Uterus (tissue), 2 donors: Measurements from ENCODE around the gene UBR2.
"Not testable (repeated sequence)": the region's sequence is repeated elsewhere in the genome, so short reads cannot be mapped to it uniquely, and the experiment has no call there.

Experiments used
- POLR2A ChIP-seq, 2 donors: fragments of 450-650 bp; IDR thresholded peaks; one replicate each; pipeline ENCODE4 v1.6.1; 2016; ENCODE audit warnings: antibody characterized with exemption in 2 of 2, mild to moderate bottlenecking in 1 of 2, moderate library complexity in 1 of 2
- TF ChIP-seq, protein P1 (sequence below), 4 experiments: fragments of 200-600 bp in 2 of 4; fragments of 450-650 bp in 2 of 4; sonication (generic) in 2 of 4; IDR thresholded peaks; one replicate each; pipeline ENCODE4 v1.5.1; 2016 to 2019; ENCODE audit warnings: antibody characterized with exemption in 4 of 4, mild to moderate bottlenecking in 2 of 4, moderate library complexity in 1 of 4

- TF ChIP-seq, protein P1, sequence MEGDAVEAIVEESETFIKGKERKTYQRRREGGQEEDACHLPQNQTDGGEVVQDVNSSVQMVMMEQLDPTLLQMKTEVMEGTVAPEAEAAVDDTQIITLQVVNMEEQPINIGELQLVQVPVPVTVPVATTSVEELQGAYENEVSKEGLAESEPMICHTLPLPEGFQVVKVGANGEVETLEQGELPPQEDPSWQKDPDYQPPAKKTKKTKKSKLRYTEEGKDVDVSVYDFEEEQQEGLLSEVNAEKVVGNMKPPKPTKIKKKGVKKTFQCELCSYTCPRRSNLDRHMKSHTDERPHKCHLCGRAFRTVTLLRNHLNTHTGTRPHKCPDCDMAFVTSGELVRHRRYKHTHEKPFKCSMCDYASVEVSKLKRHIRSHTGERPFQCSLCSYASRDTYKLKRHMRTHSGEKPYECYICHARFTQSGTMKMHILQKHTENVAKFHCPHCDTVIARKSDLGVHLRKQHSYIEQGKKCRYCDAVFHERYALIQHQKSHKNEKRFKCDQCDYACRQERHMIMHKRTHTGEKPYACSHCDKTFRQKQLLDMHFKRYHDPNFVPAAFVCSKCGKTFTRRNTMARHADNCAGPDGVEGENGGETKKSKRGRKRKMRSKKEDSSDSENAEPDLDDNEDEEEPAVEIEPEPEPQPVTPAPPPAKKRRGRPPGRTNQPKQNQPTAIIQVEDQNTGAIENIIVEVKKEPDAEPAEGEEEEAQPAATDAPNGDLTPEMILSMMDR (IDR thresholded peaks at IDR 0.05), result not testable (repeated sequence)
- not testable (repeated sequence) for TF ChIP-seq POLR2A (IDR thresholded peaks at IDR 0.05)
Observed at GRCh38 chr6:42733867-42734481, 170.1 kb downstream of the UBR2 start.
